Raji (cell line): Measurements from ENCODE around the gene RPTOR.

Experiments
- POLR2A ChIP-seq: IDR thresholded peaks from 2 replicates; pipeline ENCODE4 v1.6.1; 2011; ENCODE audit warnings: low read depth, low read length, control low read depth; ENCODE audit not compliant: insufficient read depth

Gene RPTOR

GRCh38 chr17:80852476-80853015 is 307.9 kb downstream of the RPTOR start:
- no peak for TF ChIP-seq POLR2A

GRCh38 chr17:80853076-80853475 is 308.4 kb downstream of the RPTOR start:
- no peak for TF ChIP-seq POLR2A

- no peak for TF ChIP-seq POLR2A
Measured at GRCh38 chr17:80854220-80854619, 309.6 kb downstream of the RPTOR start.

GRCh38 chr17:80855196-80855947 is 310.7 kb downstream of the RPTOR start:
- TF ChIP-seq POLR2A = no peak

- TF ChIP-seq POLR2A = no peak
Measured at GRCh38 chr17:80855948-80856862, 311.6 kb downstream of the RPTOR start.

- no peak for TF ChIP-seq POLR2A
Measured at GRCh38 chr17:80856863-80857755, 312.5 kb downstream of the RPTOR start.

- no peak for TF ChIP-seq POLR2A
Measured at GRCh38 chr17:80857756-80858171, 313.1 kb downstream of the RPTOR start.

- no peak for TF ChIP-seq POLR2A
Measured at GRCh38 chr17:80858301-80859001, 313.8 kb downstream of the RPTOR start.

GRCh38 chr17:80859002-80859941 is 314.6 kb downstream of the RPTOR start:
- no peak for TF ChIP-seq POLR2A

GRCh38 chr17:80860101-80860671 is 315.5 kb downstream of the RPTOR start:
- TF ChIP-seq POLR2A = no peak

- no peak for TF ChIP-seq POLR2A
Measured at GRCh38 chr17:80860703-80861417, 316.2 kb downstream of the RPTOR start.

- TF ChIP-seq POLR2A = no peak
Measured at GRCh38 chr17:80861418-80861815, 316.8 kb downstream of the RPTOR start.
